Heart left ventricle (tissue), 16 donors: ENCODE data around the gene NPPC. TPM values are rescaled to one million over a fixed set of nuclear protein-coding genes. Genes with fewer than 3 reads are reported as not detected.
"Not testable (repeated sequence)": the region's sequence is repeated elsewhere in the genome, so short reads cannot be mapped to it uniquely, and the experiment has no call there.

Source experiments
- ATAC-seq, 4 donors: fragments of 200-7000 bp; cut with Tn5 transposase; one replicate each; pipeline ENCODE4 v1.9.1; 2020 to 2022; ENCODE audit warnings: moderate library complexity in 4 of 4, mild to moderate bottlenecking in 3 of 4, moderate number of reproducible peaks in 1 of 4
- DNase-seq, 5 donors: peaks; one replicate each; pipeline ENCODE4 v3.0.0-alpha.2; 2020
- H3K27ac ChIP-seq, 12 donors: fragments of 200-600 bp; sonication (generic) in 4 of 12; one replicate each; pipeline versions ENCODE4 v1.5.0 to v1.8.0; 2016 to 2022; ENCODE audit warnings: mild to moderate bottlenecking in 2 of 12
- H3K27me3 ChIP-seq, 9 donors: fragments of 200-600 bp; sonication (generic) in 2 of 9; one replicate each; pipeline versions ENCODE4 v1.5.1 to v1.8.0; 2016 to 2022; ENCODE audit warnings: mild to moderate bottlenecking in 3 of 9
- H3K36me3 ChIP-seq, 9 donors: fragments of 200-600 bp; sonication (generic) in 2 of 9; one replicate each; pipeline versions ENCODE4 v1.5.0 to v1.8.0; 2018 to 2022; ENCODE audit warnings: mild to moderate bottlenecking in 2 of 9
- H3K4me1 ChIP-seq, 12 donors: fragments of 200-600 bp; sonication (generic) in 4 of 12; one replicate each; pipeline versions ENCODE4 v1.5.0 to v1.8.0; 2016 to 2022; ENCODE audit warnings: mild to moderate bottlenecking in 3 of 12
- H3K4me3 ChIP-seq, 12 donors: fragments of 200-600 bp; sonication (generic) in 4 of 12; one replicate each; pipeline versions ENCODE4 v1.5.0 to v1.8.0; 2017 to 2022; ENCODE audit warnings: mild to moderate bottlenecking in 9 of 12, moderate library complexity in 4 of 12
- H3K9me3 ChIP-seq, 12 donors: fragments of 200-600 bp; sonication (generic) in 4 of 12; one replicate each; pipeline versions ENCODE4 v1.5.0 to v1.8.0; 2016 to 2022; ENCODE audit warnings: mild to moderate bottlenecking in 1 of 12
- POLR2A ChIP-seq, 2 donors: fragments of 450-650 bp; IDR thresholded peaks; one replicate each; pipeline ENCODE4 v1.6.1; 2017; ENCODE audit warnings: antibody characterized with exemption in 2 of 2, mild to moderate bottlenecking in 2 of 2, moderate library complexity in 2 of 2
- WGBS, 4 donors: extraction: QIAGEN DNeasy Blood & Tissue Kit in 2 of 4; methylation state at CpG; one replicate each; pipeline versions ENCODE4 v1.1.5 to v1.1.7; 2013 to 2018; 5-methylcytosine and 5-hydroxymethylcytosine counted together
- intact Hi-C, 10 donors: fragments of 100-400 bp; cut with DNase I; formaldehyde crosslinking; loops; one replicate each; pipeline versions ENCODE4 v1.11.1 to v1.14.2; 2022
- polyA plus RNA-seq, 2 donors: library from polyadenylated mRNA; stranded (reverse); fragments of 200-250 nt; gene quantifications; one replicate each; pipeline ENCODE4 v1.2.3, GENCODE V29; 2013
- total RNA-seq, 9 donors: library from RNA; depleted of rRNA in 2 of 9; stranded (reverse); fragments of >200 nt in 2 of 9; fragmentation: NEBNext Ultra II Directional in 3 of 9; extraction: Animal tissue kit (Norgen Biotek cat#: 25700) in 3 of 9; gene quantifications; one replicate each; pipeline versions ENCODE4 v1.1.0 to v1.2.4, GENCODE V29; 2016 to 2023
- TF ChIP-seq, protein P1 (sequence below), 12 donors: fragments of 200-600 bp; sonication (generic) in 4 of 12; IDR thresholded peaks; one replicate each; pipeline versions ENCODE4 v1.5.0 to v1.8.0; 2018 to 2022; ENCODE audit warnings: antibody characterized with exemption in 12 of 12, mild to moderate bottlenecking in 5 of 12
- donor health status: ischemic (EF 13 %, LVEDD 7.1; RV severe dilation, severe dysfunction).
- donor health status: healthy with polysubstance abuse.
- donor health status: DM: no; HTN: yes; CAD: no.
- donor health status: DM: no; HTN: no; CAD: no.
- donor health status: ischemic (EF 25% LVEDD 6.9; RV normal size, moderate dysfunction).
- donor health status: ischemic (EF 25% LVEDD 5.7; RV mildly dilated, moderate dysfunction).
- donor health status: healthy.
- donor health status: DM: yes; HTN: yes; CAD: no.
- donor health status: ischemic (EF 35%, LVEDD 5.7; RV mildly dilated, moderate dysfunction).
- donor health status: nonischemic (EF 11% LVEDD 7.7; RV severe dilation, severe dysfunction).
- donor health status: DM: yes; HTN: yes; CAD: no.
- donor health status: PGD.
- donor health status: ischemic (EF 29% LVEDD 5.4; RV normal size, mild dysfunction).
- donor health status: nonischemic (EF 23%, LVEDD 6.1; RV moderate dilation, normal function).

NPPC gene
- total and polyA plus RNA-seq, 11 donors: 0.42 to 7.0 (median 1.7) TPM; not detected in 2

DNA sequence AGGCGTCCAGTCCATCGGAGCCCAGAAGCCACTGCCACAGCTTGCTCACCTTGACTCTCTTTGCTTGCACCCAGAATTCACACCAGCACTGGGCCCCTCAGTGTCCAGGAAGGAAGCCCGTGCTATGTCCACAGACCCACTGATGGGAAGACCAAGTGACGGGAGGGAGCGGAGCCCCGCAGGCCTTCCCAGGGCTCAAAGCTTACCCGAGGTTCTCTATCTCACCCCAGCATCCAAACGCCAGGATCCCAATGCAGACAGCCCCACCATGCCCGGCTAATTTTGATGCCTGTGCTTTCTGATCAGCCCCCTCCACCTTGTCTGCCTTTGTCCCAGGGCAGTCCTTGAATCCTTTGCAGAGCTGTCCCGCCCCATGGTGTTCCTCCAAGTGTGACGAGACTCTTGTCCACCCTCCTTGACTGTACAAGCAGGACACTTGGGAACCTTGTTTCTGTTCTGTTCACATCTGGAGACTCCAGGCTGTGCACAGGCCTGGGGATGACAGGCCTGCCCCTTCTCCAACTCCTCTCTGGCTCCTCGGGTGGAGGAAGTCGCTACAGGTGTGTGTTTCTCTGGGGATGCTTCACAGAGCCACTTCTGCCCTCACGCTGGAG, 12.0 kb downstream of the NPPC start:
- Histone ChIP-seq H3K9me3 (no peaks in the 10 kb centered on the region), H3K4me3 (no peak overlapping the region), H3K27me3 (peaks cover 0 to 4% (median 0%) of the 10 kb centered on the region in 9 donors), H3K36me3 (no peaks in the 10 kb centered on the region), H3K27ac (no peak overlapping the region), H3K4me1 (peaks cover 0 to 7% (median 0%) of the 10 kb centered on the region in 12 donors)
- no peak for TF ChIP-seq POLR2A (IDR thresholded peaks at IDR 0.05)
- TF ChIP-seq, protein P1, sequence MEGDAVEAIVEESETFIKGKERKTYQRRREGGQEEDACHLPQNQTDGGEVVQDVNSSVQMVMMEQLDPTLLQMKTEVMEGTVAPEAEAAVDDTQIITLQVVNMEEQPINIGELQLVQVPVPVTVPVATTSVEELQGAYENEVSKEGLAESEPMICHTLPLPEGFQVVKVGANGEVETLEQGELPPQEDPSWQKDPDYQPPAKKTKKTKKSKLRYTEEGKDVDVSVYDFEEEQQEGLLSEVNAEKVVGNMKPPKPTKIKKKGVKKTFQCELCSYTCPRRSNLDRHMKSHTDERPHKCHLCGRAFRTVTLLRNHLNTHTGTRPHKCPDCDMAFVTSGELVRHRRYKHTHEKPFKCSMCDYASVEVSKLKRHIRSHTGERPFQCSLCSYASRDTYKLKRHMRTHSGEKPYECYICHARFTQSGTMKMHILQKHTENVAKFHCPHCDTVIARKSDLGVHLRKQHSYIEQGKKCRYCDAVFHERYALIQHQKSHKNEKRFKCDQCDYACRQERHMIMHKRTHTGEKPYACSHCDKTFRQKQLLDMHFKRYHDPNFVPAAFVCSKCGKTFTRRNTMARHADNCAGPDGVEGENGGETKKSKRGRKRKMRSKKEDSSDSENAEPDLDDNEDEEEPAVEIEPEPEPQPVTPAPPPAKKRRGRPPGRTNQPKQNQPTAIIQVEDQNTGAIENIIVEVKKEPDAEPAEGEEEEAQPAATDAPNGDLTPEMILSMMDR (IDR thresholded peaks at IDR 0.05): no peak
- intact Hi-C loops: no loop called here
- peak in 2 of 5 donors; percentile 5 to 40 for DNase-seq
- ATAC-seq: no peak
- 84 to 95% (median 93%) methylated on average over 10 to 14 of the region's 14 CpGs for WGBS, 4 donors

- WGBS, 4 donors: 58 to 79% (median 75%) methylated on average over 6 of the region's 6 CpGs
- TF ChIP-seq, protein P1 (IDR thresholded peaks at IDR 0.05): no peak
- no peak for TF ChIP-seq POLR2A (IDR thresholded peaks at IDR 0.05)
- DNase-seq (peak in 1 of 5 donors; percentile 7), ATAC-seq (no peak)
- Histone ChIP-seq H3K27me3 (peaks cover 0 to 4% (median 0%) of the 10 kb centered on the region in 9 donors), H3K36me3 (no peaks in the 10 kb centered on the region), H3K9me3 (no peaks in the 10 kb centered on the region), H3K27ac (no peak overlapping the region), H3K4me1 (no peaks in the 10 kb centered on the region), H3K4me3 (no peak overlapping the region)
- intact Hi-C loops: no loop called here
These were observed 14.8 kb downstream of the NPPC start for GRCh38 chr2:231911381-231911780.

GRCh38 chr2:231910771-231911170, 15.4 kb downstream of the NPPC start:
- DNase-seq (peak in 2 of 5 donors; percentile 8 to 14), ATAC-seq (no peak)
- H3K9me3 ChIP-seq: no peaks in the 10 kb centered on the region
- H3K4me1 ChIP-seq: peaks cover 0 to 2% (median 0%) of the 10 kb centered on the region in 12 donors
- 75 to 84% (median 79%) methylated on average over 6 of the region's 6 CpGs for WGBS, 4 donors
- H3K27me3 ChIP-seq: peaks cover 0 to 4% (median 0%) of the 10 kb centered on the region in 9 donors
- no peak overlapping the region for H3K27ac ChIP-seq
- TF ChIP-seq, protein P1 (IDR thresholded peaks at IDR 0.05): no peak
- TF ChIP-seq POLR2A (IDR thresholded peaks at IDR 0.05): no peak
- H3K36me3 ChIP-seq: no peaks in the 10 kb centered on the region
- intact Hi-C loops: no loop called here
- H3K4me3 ChIP-seq: no peak overlapping the region

DNA sequence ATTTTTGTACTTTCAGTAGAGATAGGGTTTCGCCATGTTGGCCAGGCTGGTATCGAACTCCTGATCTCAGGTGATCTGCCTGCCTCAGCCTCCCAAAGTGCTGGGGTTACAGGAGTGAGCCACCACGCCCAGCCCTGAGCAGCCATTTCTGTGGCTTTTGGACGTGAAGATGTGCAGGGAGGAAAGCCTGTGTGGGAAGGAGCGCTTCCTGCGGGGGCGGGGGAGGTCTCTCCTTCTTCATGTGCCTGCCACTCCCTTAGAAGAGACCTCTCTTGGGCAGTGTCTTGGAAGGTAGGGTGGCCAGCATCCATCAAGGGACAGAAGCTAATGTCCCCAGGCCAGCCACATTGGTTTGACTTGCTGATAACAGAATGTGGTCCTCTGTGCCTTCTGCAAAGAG, 16.0 kb downstream of the NPPC start:
- intact Hi-C loops, H3K4me1 ChIP-seq, H3K27me3 ChIP-seq, H3K36me3 ChIP-seq, H3K27ac ChIP-seq, H3K4me3 ChIP-seq, ATAC-seq, H3K9me3 ChIP-seq: not testable (repeated sequence)
- peak in 1 of 5 donors; percentile 23 for DNase-seq
- WGBS, 4 donors: 85 to 89% (median 87%) methylated on average over 7 of the region's 7 CpGs
